NCI-H510A treated with DMSO at 0.1 percent for 48 hours (cell line): ENCODE measurements around the gene FAAH.

Experiments used
- DNase-seq: peaks from one replicate; lab custom pipeline; 2025; lab: John Stamatoyannopoulos, UW

Gene FAAH

GRCh38 chr1:46449223-46450159 is 55.4 kb downstream of the FAAH start:
- DNase-seq, result no peak

DNA sequence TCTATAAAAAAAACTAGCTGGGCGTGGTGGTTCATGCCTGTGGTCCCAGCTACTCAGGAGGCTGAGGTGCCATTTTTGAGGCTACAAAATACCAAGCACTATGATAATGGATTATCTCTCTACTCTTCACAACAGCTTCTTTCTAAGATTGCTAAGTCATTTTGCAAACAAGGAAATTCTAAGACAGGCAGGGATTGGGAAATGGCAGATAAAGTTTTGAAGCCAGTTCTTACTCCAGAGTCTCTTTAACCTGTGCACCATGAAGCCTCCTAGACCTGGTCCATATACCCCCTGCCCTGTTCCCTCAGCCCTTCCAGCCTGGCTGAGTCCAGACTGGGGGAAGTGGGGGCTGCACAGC is 56.0 kb downstream of the FAAH start:
- no peak for DNase-seq

GRCh38 chr1:46451948-46452930 is 58.1 kb downstream of the FAAH start:
- no peak for DNase-seq

- no peak for DNase-seq
Measured at GRCh38 chr1:46452931-46453325, 58.8 kb downstream of the FAAH start.

GRCh38 chr1:46453449-46453848 is 59.3 kb downstream of the FAAH start:
- no peak for DNase-seq

- DNase-seq, result no peak
Measured at GRCh38 chr1:46455951-46456350, 61.8 kb downstream of the FAAH start.

DNA sequence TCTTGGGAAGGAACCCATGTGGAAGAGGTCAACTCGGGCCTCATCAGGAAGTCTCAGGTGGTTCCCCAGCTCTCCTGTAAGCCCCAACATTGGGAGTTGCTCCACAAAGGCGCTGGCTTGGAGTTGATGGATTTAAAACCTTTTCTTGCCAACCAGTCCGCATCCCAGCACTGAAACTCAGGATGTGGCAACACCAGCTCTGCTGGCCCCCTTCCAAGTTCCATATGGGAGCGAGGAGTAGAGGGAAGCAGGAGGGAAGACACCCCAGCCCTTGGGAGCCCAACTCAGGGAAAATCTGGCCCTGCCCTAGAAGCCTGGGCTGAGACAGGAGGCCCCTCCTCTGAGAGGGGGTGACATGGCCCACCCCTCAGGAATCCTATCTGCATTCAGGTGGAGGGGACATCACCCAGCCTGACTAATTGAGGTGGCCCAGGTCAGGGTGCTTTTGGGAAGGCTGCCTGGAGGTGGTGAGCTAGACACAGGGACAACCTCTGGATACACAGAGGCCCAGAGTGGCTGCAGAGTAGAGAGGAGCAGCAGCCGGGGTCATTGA is 62.4 kb downstream of the FAAH start:
- no peak for DNase-seq

GRCh38 chr1:46457178-46457577 is 63.1 kb downstream of the FAAH start:
- no peak for DNase-seq

DNA sequence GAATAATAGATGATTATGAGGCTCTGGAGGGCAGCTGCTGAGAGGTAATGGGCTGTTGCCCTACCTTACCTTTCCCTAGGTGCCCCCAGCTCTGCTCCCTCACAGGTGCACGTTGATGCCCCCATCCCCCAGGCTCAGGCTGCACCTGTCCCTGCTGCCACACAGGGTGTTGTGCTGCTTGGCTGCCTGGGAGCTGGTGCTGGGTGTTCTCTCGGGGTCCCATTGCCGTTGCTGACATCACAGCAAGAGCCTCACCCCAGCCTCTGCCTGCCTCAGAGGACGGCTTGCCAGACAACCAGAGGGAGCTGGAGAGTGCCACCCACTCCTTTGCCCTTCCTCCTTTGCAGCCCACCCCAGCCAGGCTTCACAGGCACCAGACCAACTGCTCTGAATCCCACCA is 64.1 kb downstream of the FAAH start:
- no peak for DNase-seq

DNA sequence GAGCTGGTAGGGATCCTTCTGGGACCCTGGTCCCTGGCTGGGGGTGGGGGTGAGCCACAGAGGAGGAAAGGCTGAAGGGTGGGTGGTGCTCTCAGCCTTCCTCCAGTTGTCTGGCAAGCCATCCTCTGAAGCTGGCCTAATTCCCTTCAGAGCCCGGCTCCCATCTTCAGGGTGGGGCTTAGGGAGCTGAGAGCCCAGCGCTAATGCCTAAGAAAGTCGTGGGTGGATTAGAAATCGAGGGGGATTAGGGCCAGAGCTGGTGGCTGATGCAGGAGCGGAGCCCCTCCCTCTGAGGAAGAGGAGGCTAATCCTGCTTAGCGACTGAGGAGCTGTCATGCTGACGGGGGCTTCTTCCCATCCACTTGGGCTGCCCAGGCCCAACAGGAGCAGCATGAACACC is 64.7 kb downstream of the FAAH start:
- no peak for DNase-seq

DNA sequence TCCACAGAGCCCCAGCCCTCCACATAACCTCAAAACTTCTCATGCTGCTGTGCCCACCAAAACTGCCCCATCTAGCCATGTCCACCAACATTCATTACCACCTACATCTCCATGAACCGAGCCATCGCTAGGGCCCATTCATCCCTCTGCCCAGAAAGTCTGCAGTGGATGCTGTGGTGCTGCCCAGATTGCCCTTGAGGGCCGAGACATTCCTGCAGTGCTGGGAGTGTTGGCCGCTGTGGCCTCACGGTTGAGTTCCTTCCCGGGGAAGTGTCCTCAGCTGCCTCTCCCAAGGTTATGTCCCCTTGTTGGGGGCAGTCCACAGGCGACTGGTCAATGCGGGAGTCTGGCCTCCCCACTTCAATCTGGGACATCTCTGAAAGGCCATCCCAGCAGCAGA is 65.2 kb downstream of the FAAH start:
- no peak for DNase-seq

DNA sequence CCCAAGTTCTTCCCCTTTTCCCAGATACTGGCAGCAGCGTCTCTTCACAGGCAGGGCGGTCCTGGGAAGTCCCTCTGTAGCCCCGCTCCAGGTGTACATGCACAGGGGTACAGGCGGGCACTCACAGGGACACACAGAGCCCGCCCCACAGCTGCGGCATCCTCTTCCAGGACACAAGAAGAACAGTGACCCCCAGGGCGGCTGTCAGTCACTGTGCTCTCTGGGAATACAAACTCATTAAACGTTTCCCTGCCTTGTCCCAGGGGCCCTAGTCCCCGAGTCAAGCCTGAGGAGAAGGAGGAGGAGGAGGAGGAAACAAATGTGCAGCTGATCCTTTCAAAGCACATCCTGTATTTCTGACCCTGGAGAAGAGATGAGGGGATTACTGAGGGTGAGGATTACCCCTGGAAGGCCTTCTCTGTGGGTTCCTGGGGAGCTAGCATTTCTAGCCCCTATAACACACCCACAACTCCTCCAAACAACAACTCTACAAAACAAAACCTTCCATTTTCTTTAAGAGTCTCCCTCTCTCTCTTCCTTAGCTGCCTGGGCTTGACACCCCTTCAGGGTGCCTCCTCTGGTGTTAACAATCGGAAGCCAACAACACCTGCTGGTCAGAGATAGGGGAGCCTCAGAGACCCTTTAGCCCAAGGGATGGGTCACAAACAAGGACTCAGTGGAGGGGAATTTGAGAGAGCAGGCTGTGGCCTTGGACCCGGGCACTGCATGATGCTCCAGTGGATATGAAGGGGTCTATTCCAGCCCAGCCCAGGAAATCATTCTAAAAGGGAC is 67.1 kb downstream of the FAAH start:
- no peak for DNase-seq

DNA sequence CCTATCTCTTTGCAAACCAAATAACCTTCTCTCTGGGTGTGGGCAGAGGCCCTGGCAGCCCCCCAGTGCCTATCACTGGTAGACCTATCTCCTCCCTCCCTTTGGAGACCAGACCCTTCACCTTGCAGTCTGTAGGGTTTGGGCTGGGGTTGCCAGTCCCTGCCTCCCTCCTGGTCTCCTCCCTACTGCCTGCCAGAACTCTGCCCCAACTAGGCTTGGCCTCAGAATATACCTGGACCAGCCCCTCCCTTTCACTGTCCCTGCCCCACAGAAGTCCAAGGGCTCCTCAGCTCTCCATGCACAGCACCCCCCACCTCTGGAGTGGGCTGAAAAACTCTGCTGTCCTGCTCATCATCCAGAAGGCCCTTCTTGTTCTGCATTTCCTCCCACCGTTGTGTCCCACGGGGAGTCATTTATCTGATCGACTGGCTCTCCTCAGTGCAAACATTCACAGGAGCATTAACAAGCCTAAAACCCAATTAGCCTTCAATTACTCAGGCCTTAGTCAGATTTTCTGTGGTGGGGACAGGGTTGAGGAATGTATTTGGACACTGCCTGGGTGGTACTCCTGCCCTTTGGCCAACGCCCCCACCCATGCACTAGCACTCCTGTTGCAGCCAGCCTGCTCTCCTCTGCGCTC is 67.8 kb downstream of the FAAH start:
- no peak for DNase-seq
